WTC11 (cell line): ENCODE data around the gene GSG1L. TPM values are rescaled to one million over a fixed set of nuclear protein-coding genes. Genes with fewer than 3 reads are reported as not detected.

Source experiments
- ATAC-seq: fragments of 200-7000 bp; cut with Tn5 transposase; 2 replicates; pipeline ENCODE4 v1.10.0; 2021; ENCODE audit warnings: mild to moderate bottlenecking, moderate library complexity
- CTCF ChIA-PET: fragments of 300-600 bp; sonication (Branson Sonifier 250); formaldehyde crosslinking; loops from one replicate; lab custom pipeline; 2021; ENCODE audit warnings: antibody characterized with exemption; lab: Charles Lee
- POLR2A ChIA-PET: fragments of 350-600 bp; sonication (Branson Sonifier 250); formaldehyde crosslinking; loops from one replicate; lab custom pipeline; 2021; ENCODE audit warnings: antibody characterized with exemption; lab: Charles Lee
- DNase-seq: peaks from one replicate; pipeline ENCODE4 v3.0.0; 2021; ENCODE audit warnings: low spot score
- H3K27ac Mint-ChIP-seq: 2 replicates; pipeline ENCODE4 v1.8.0; 2021; ENCODE audit warnings: mixed read lengths
- H3K27me3 Mint-ChIP-seq: 2 replicates; pipeline ENCODE4 v1.8.0; 2021; ENCODE audit warnings: low read depth, mild to moderate bottlenecking, moderate library complexity, mixed read lengths
- H3K36me3 Mint-ChIP-seq: 2 replicates; pipeline ENCODE4 v1.8.0; 2021; ENCODE audit warnings: mixed read lengths
- H3K4me1 Mint-ChIP-seq: 2 replicates; pipeline ENCODE4 v1.8.0; 2022; ENCODE audit warnings: mixed read lengths
- H3K4me3 Mint-ChIP-seq: 2 replicates; pipeline ENCODE4 v1.8.0; 2021; ENCODE audit warnings: mild to moderate bottlenecking, moderate library complexity, mixed read lengths
- H3K9me3 Mint-ChIP-seq: 2 replicates; pipeline ENCODE4 v1.8.0; 2021; ENCODE audit warnings: mixed read lengths
- ATF3 ChIP-seq: sonication (generic); formaldehyde crosslinking; conservative IDR thresholded peaks from 2 replicates; pipeline ENCODE4 v1.8.1; 2022; ENCODE audit warnings: mild to moderate bottlenecking, missing genetic modification reagents
- CTCF ChIP-seq: fragments of 200-600 bp; IDR thresholded peaks from 2 replicates; pipeline ENCODE4 v1.8.0; 2022; ENCODE audit warnings: antibody characterized with exemption
- E2F4 ChIP-seq: sonication (generic); formaldehyde crosslinking; IDR thresholded peaks from 2 replicates; pipeline ENCODE4 v1.8.1; 2022; ENCODE audit warnings: low read depth, mild to moderate bottlenecking, moderate library complexity, missing genetic modification reagents, borderline replicate concordance
- ESRRA ChIP-seq: sonication (generic); formaldehyde crosslinking; IDR thresholded peaks from 2 replicates; pipeline ENCODE4 v1.8.1; 2022; ENCODE audit warnings: mild to moderate bottlenecking, missing genetic modification reagents, borderline replicate concordance
- FOXP1 ChIP-seq: sonication (generic); formaldehyde crosslinking; IDR thresholded peaks from 2 replicates; pipeline ENCODE4 v1.8.0; 2022; ENCODE audit warnings: missing genetic modification reagents, mild to moderate bottlenecking, moderate library complexity, borderline replicate concordance
- GRHL2 ChIP-seq: fragments of 250-450 bp; sonication (Bioruptor Pico); IDR thresholded peaks from 2 replicates; pipeline ENCODE4 v1.8.0; 2022; ENCODE audit warnings: mild to moderate bottlenecking, moderate library complexity; ENCODE audit not compliant: insufficient replicate concordance, severe bottlenecking
- NFATC4 ChIP-seq: fragments of 250-450 bp; sonication (Bioruptor Pico); IDR thresholded peaks from 2 replicates; pipeline ENCODE4 v1.9.0; 2021; ENCODE audit warnings: mild to moderate bottlenecking
- SMAD4 ChIP-seq: sonication (generic); formaldehyde crosslinking; IDR thresholded peaks from 2 replicates; pipeline ENCODE4 v1.8.0; 2022; ENCODE audit warnings: mild to moderate bottlenecking, missing genetic modification reagents
- ZNF121 ChIP-seq: sonication (generic); formaldehyde crosslinking; IDR thresholded peaks from 2 replicates; pipeline ENCODE4 v1.8.0; 2023; ENCODE audit warnings: missing genetic modification reagents
- ZNF219 ChIP-seq: sonication (generic); formaldehyde crosslinking; IDR thresholded peaks from 2 replicates; pipeline ENCODE4 v1.8.0; 2023; ENCODE audit warnings: missing genetic modification reagents, mild to moderate bottlenecking, borderline replicate concordance
- ZNF512 ChIP-seq: sonication (generic); formaldehyde crosslinking; IDR thresholded peaks from 2 replicates; pipeline ENCODE4 v1.8.1; 2022; ENCODE audit warnings: missing genetic modification reagents, borderline replicate concordance
- total RNA-seq: library from RNA; stranded (reverse); gene quantifications from 3 replicates; pipeline ENCODE4 v1.2.3, GENCODE V29; 2021
- TF ChIP-seq, protein P1 (sequence below): fragments of 250-450 bp; sonication (Bioruptor Pico); IDR thresholded peaks from 2 replicates; pipeline ENCODE4 v1.8.0; 2021; ENCODE audit warnings: mild to moderate bottlenecking
- TF ChIP-seq, protein P2 (sequence below): sonication (generic); formaldehyde crosslinking; IDR thresholded peaks from 2 replicates; pipeline ENCODE4 v1.8.0; 2023; ENCODE audit warnings: missing genetic modification reagents
- TF ChIP-seq, protein P3 (sequence below): sonication (generic); formaldehyde crosslinking; IDR thresholded peaks from 2 replicates; pipeline ENCODE4 v1.8.1; 2022; ENCODE audit warnings: mild to moderate bottlenecking, moderate library complexity, missing genetic modification reagents

GSG1L gene
- total RNA-seq, 1 experiment from 2014 or later: 0.28 TPM

- Mint-ChIP-seq H3K27me3 (no peaks in the 10 kb centered on the region), H3K4me3 (no peak overlapping the region), H3K27ac (no peak overlapping the region), H3K9me3 (no peaks in the 10 kb centered on the region), H3K36me3 (no peaks in the 10 kb centered on the region), H3K4me1 (0 out of 2 replicates have a peak, but pooled peaks cover 2% of the 10 kb centered on the region)
- POLR2A ChIA-PET: no interaction called here
- TF ChIP-seq ESRRA (CRISPR knock-in tag): no peak
- no peak for TF ChIP-seq ZNF512
- no peak for TF ChIP-seq GRHL2
- no peak for TF ChIP-seq E2F4 (CRISPR knock-in tag)
- no peak for TF ChIP-seq ZNF219 (CRISPR knock-in tag)
- TF ChIP-seq, protein P1, sequence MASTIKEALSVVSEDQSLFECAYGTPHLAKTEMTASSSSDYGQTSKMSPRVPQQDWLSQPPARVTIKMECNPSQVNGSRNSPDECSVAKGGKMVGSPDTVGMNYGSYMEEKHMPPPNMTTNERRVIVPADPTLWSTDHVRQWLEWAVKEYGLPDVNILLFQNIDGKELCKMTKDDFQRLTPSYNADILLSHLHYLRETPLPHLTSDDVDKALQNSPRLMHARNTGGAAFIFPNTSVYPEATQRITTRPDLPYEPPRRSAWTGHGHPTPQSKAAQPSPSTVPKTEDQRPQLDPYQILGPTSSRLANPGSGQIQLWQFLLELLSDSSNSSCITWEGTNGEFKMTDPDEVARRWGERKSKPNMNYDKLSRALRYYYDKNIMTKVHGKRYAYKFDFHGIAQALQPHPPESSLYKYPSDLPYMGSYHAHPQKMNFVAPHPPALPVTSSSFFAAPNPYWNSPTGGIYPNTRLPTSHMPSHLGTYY (CRISPR knock-in tag): no peak
- CTCF ChIA-PET: interaction anchor here (1.8 kb wide), 1 partner anchor 91 kb away, joined by 11 read pairs; no protein-coding TSS in a partner anchor
- no peak for ATAC-seq
- DNase-seq: no peak
Measured at GRCh38 chr16:27776556-27777225, 286.8 kb downstream of the GSG1L start.

GRCh38 chr16:27775254-27775653 lies 288.3 kb downstream of the GSG1L start:
- Mint-ChIP-seq H3K27me3 (no peaks in the 10 kb centered on the region), H3K4me3 (no peak overlapping the region), H3K36me3 (no peaks in the 10 kb centered on the region), H3K27ac (no peak overlapping the region), H3K9me3 (no peaks in the 10 kb centered on the region), H3K4me1 (0 out of 2 replicates have a peak, but pooled peaks cover 2% of the 10 kb centered on the region)
- TF ChIP-seq CTCF: no peak
- no peak for TF ChIP-seq SMAD4
- TF ChIP-seq, protein P2, sequence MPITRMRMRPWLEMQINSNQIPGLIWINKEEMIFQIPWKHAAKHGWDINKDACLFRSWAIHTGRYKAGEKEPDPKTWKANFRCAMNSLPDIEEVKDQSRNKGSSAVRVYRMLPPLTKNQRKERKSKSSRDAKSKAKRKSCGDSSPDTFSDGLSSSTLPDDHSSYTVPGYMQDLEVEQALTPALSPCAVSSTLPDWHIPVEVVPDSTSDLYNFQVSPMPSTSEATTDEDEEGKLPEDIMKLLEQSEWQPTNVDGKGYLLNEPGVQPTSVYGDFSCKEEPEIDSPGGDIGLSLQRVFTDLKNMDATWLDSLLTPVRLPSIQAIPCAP (CRISPR knock-in tag): no peak
- TF ChIP-seq ATF3 (CRISPR knock-in tag): no peak
- TF ChIP-seq, protein P3, sequence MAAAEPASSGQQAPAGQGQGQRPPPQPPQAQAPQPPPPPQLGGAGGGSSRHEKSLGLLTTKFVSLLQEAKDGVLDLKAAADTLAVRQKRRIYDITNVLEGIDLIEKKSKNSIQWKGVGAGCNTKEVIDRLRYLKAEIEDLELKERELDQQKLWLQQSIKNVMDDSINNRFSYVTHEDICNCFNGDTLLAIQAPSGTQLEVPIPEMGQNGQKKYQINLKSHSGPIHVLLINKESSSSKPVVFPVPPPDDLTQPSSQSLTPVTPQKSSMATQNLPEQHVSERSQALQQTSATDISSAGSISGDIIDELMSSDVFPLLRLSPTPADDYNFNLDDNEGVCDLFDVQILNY: no peak
- TF ChIP-seq ZNF121: no peak
- TF ChIP-seq NFATC4 (CRISPR knock-in tag): no peak
- TF ChIP-seq ZNF512: no peak
- TF ChIP-seq FOXP1 (CRISPR knock-in tag): no peak
- POLR2A ChIA-PET: no interaction called here
- ATAC-seq (no peak), DNase-seq (no peak)
- CTCF ChIA-PET: interaction anchor here (0.9 to 2.0 kb wide), 3 partner anchors 77 to 93 kb away, joined by 3 to 12 read pairs (median 4); no protein-coding TSS in a partner anchor
